ENCODE data around the gene SLC2A10.

GRCh38 chr20:46694484-46694883 lies 15.0 kb upstream of the SLC2A10 start:
- no peak for TF ChIP-seq CTCF (conservative IDR thresholded peaks at IDR 0.05; ENCODE audit: low read depth, low read length)
- TF ChIP-seq EZH2 (IDR thresholded peaks at IDR 0.05; ENCODE audit: low read length, unreplicated experiment), result no peak
